ENCODE results near the gene SPOP.

DNA sequence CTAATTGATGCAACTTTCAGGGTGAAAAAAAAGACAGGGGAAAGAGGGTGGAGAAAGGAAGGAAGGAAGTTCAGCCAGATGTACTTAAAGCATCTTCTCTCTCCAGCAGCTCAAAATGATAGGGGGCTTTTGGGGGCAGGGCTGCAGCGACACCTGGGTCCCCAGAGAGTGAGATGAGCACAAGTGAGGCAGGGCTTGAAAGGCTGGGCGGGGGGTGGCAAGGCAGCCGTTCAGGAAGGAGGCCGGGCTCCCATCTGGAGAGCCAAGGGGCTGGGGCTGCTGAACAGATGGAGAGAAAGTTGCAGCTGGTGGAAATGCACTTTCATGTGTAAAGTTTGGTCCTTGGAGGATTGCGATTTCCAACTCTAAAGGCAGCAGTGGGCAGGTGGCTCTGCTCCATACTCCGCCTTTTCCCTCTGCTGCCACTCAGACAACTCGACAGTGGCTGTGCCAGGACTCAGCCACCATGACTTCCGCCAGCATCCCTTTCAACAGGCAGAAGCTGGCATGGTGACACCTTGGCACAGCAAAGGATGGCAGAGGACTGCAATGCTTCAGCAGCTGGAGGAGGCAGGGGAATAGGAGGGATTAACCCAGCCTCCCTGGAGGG lies 22.2 kb upstream of the SPOP start:
- TF ChIP-seq, protein P1, sequence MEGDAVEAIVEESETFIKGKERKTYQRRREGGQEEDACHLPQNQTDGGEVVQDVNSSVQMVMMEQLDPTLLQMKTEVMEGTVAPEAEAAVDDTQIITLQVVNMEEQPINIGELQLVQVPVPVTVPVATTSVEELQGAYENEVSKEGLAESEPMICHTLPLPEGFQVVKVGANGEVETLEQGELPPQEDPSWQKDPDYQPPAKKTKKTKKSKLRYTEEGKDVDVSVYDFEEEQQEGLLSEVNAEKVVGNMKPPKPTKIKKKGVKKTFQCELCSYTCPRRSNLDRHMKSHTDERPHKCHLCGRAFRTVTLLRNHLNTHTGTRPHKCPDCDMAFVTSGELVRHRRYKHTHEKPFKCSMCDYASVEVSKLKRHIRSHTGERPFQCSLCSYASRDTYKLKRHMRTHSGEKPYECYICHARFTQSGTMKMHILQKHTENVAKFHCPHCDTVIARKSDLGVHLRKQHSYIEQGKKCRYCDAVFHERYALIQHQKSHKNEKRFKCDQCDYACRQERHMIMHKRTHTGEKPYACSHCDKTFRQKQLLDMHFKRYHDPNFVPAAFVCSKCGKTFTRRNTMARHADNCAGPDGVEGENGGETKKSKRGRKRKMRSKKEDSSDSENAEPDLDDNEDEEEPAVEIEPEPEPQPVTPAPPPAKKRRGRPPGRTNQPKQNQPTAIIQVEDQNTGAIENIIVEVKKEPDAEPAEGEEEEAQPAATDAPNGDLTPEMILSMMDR (IDR thresholded peaks at IDR 0.05), result no peak
- no peak for TF ChIP-seq POLR2A (IDR thresholded peaks at IDR 0.05)
